ENCODE measurements around the gene GPN3. TPM values are rescaled to one million over a fixed set of nuclear protein-coding genes. Genes with fewer than 3 reads are reported as not detected.

Gene GPN3
- total and polyA plus RNA-seq, 2 of the 4 experiments (the other 2 are of a cell fraction): 7.7 to 14.9 TPM

DNA sequence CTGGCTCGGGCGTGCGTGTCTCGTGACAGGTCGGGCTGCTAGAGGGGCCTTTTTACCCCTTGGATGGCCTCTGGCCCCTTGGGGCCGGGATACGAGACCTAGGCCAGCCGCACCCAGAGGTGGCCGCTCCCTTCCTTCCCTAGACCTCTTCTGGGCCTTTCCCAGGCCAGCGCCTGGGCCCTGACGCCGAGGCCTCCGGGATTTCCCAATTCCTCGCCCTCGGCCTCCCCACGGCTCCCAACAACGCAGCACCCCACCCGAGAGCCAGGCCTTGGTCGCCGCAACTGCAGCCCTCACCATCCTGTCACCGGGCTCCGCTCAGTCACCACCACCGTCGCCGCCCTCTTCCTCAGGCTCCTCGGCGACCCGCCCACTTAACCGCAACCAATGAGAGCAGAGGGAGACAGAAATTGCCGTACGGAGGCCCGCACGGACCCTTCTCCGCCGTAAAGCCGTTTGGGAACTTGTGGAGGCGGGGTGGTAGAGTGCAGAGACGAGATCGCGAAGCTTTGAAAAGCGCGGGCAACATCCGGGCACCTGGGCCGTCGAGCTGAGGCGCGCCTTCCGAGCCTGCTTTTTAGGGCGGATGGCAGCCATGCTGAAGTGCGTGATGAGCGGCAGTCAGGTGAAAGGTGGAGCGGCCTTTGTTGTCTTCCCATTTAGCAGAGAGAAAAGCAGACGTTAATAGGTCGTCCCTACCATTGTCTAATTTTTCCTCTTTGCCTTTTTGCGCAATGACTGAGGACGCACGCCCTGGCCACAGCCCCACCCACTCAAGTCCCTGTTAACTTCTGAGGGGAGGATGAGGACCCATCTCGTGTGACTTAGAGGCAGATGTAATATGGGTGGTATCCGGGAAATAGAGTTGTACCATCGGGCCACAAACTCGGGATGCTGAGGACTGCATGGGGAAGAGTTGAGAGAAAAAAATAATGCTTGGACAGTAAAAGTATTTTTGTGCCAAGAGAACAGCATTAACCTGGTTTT, 34.0 kb upstream of the GPN3 start, which contains the start of the genes RAD9B and VPS29:
Gene RAD9B (plus strand): TSS at position 580 of the 987 bp plus-strand sequence. CDS start 7 bp downstream, at position 587.
Gene VPS29 (minus strand): TSS at position 360 of the 987 bp plus-strand sequence. CDS start 60 bp downstream, at position 300.
- CTCF ChIA-PET: interaction anchor here (0.6 to 0.7 kb wide), 2 partner anchors 32 to 41 kb away, joined by 3 to 4 read pairs; no protein-coding TSS in a partner anchor
- peak within 1 kb of the TSS; percentile 43 for H2BK5ac ChIP-seq (ENCODE audit: low read depth, low read length, poor library complexity, severe bottlenecking)
- 8% methylated on average over 28 of the region's 61 CpGs; no CpG with 5 or more reads in 1 of the 2 experiments for WGBS, 2 experiments (ENCODE audit: extremely low coverage in 2 of 2, insufficient read length in 1 of 2)
- peak within 1 kb of the TSS; percentile 73 for H3K9ac ChIP-seq (ENCODE audit: low read depth, low read length)
- H3K36me3 ChIP-seq (ENCODE audit: control insufficient read depth, insufficient read depth, low read length): no peaks in the 10 kb centered on the region
- H3K14ac ChIP-seq (replicated peaks; ENCODE audit: low read depth, low read length): peak within 1 kb of the TSS; percentile 71
- H4K5ac ChIP-seq (ENCODE audit: low read depth, low read length): peak within 1 kb of the TSS; percentile 91
- H3K27me3 ChIP-seq (ENCODE audit: control insufficient read depth, insufficient read depth, low read length): no peaks in the 10 kb centered on the region
- peak within 1 kb of the TSS; percentile 71 for H3K27ac ChIP-seq (ENCODE audit: insufficient read depth, low read length)
- H2AK9ac ChIP-seq (replicated peaks; ENCODE audit: low read depth, low read length, poor library complexity): peak within 1 kb of the TSS; percentile 91
- peak within 1 kb of the TSS; percentile 30; the same call in 2 of the 3 replicates for H2BK15ac ChIP-seq (ENCODE audit: low read depth, low read length)
- H3K23ac ChIP-seq (ENCODE audit: low read depth, low read length): peak within 1 kb of the TSS; percentile 18
- dilution Hi-C loops (cut with HindIII; ENCODE audit: low sequenced_read_pairs, unreplicated experiment) (no loop called here), in situ Hi-C loops (cut with MboI; ENCODE audit: low sequenced_read_pairs) (no loop called here), intact Hi-C loops (cut with micrococcal nuclease) (loop anchor here (5.0 kb wide), 1 partner anchor 385 kb away; no protein-coding TSS in a partner anchor)
- peak; percentile 99 for ATAC-seq (ENCODE audit: low read depth)
- H2BK20ac ChIP-seq (ENCODE audit: low read depth, low read length): peak within 1 kb of the TSS; percentile 30; the same call in 1 of the 2 replicates
- peaks cover 7 to 20% of the 10 kb centered on the region in 2 experiments; a peak in 2 of 4 replicates for H3K79me1 ChIP-seq (ENCODE audit: low read depth in 1 of 2, low read length in 2 of 2)
- no peaks in the 10 kb centered on the region for H3K9me3 ChIP-seq (ENCODE audit: control insufficient read depth, insufficient read depth, low read length)
- H2BK120ac ChIP-seq (ENCODE audit: low read depth, low read length): peak within 1 kb of the TSS; percentile 70; the same call in 1 of the 2 replicates
- peak within 1 kb of the TSS; percentile 93 for H2AFZ ChIP-seq (replicated peaks; ENCODE audit: low read length, poor library complexity)
- peak within 1 kb of the TSS; percentile 77 for H3K4me3 ChIP-seq (ENCODE audit: insufficient read depth, low read depth, low read length)
- peaks cover 2% of the 10 kb centered on the region for H4K20me1 ChIP-seq (ENCODE audit: insufficient read depth, low read length)
- POLR2A ChIA-PET (ENCODE audit: unreplicated experiment): interaction anchor here (0.6 kb wide), 1 partner anchor 21 kb away, joined by 3 read pairs; no protein-coding TSS in a partner anchor
- no TSS peak for BruUV-seq (replicated peaks)
- H3K18ac ChIP-seq (ENCODE audit: low read depth, low read length): peak within 1 kb of the TSS; percentile 18; the same call in 1 of the 2 replicates
- peak within 1 kb of the TSS; percentile 95 for H4K8ac ChIP-seq (ENCODE audit: low read depth in 2 of 2, low read length in 2 of 2)
- peaks cover 3% of the 10 kb centered on the region for H3K9me1 ChIP-seq (ENCODE audit: insufficient read depth, low read length)
- peak; percentile 98 for DNase-seq
- H3K4ac ChIP-seq (ENCODE audit: low read depth, low read length): peak within 1 kb of the TSS; percentile 88
- H4K91ac ChIP-seq (ENCODE audit: insufficient read depth, low read depth, low read length): peak within 1 kb of the TSS; percentile 65
- peak within 1 kb of the TSS; percentile 73 for H2AK5ac ChIP-seq (ENCODE audit: low read depth, low read length)
- H3K4me1 ChIP-seq (ENCODE audit: control insufficient read depth, insufficient read depth, low read length): no peaks in the 10 kb centered on the region
- H3K56ac ChIP-seq (ENCODE audit: extremely low read depth, insufficient read depth, low read length): peak within 1 kb of the TSS; percentile 56; the same call in 1 of the 2 replicates
- H3K4me2 ChIP-seq (ENCODE audit: low read depth, low read length): peak within 1 kb of the TSS; percentile 82
- TF ChIP-seq, protein P1, sequence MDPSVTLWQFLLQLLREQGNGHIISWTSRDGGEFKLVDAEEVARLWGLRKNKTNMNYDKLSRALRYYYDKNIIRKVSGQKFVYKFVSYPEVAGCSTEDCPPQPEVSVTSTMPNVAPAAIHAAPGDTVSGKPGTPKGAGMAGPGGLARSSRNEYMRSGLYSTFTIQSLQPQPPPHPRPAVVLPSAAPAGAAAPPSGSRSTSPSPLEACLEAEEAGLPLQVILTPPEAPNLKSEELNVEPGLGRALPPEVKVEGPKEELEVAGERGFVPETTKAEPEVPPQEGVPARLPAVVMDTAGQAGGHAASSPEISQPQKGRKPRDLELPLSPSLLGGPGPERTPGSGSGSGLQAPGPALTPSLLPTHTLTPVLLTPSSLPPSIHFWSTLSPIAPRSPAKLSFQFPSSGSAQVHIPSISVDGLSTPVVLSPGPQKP (IDR thresholded peaks at IDR 0.05; ENCODE audit: borderline replicate concordance, low read depth, low read length): no peak
- TF ChIP-seq RFX5 (IDR thresholded peaks at IDR 0.05; ENCODE audit: low read depth, low read length) (no peak), RCOR1 (IDR thresholded peaks at IDR 0.05; ENCODE audit: insufficient replicate concordance, low read length) (no peak), CHD1 (IDR thresholded peaks at IDR 0.05; ENCODE audit: low read depth, low read length) (0 out of 2 replicates have a peak, but pooled peaks have one; percentile 57), MAZ (IDR thresholded peaks at IDR 0.05; ENCODE audit: borderline replicate concordance, low read depth, low read length) (peak; percentile 75; the same call in 1 of the 2 replicates), CEBPB (IDR thresholded peaks at IDR 0.05; ENCODE audit: low read depth, low read length) (peak; percentile 65), FOS (IDR thresholded peaks at IDR 0.05; ENCODE audit: low read depth, low read length) (0 out of 2 replicates have a peak, but pooled peaks have one; percentile 17), BHLHE40 (IDR thresholded peaks at IDR 0.05; ENCODE audit: low read depth, low read length) (peak; percentile 20; the same call in 1 of the 2 replicates), POLR2A (IDR thresholded peaks at IDR 0.05; ENCODE audit: low read depth, low read length) (peak; percentile 87), MAFK (IDR thresholded peaks at IDR 0.05; ENCODE audit: low read depth, low read length) (no peak), NFE2L2 (IDR thresholded peaks at IDR 0.05; ENCODE audit: low read depth, low read length) (no peak), MXI1 (IDR thresholded peaks at IDR 0.05; ENCODE audit: borderline replicate concordance, low read depth, low read length) (peak; percentile 82), SMC3 (IDR thresholded peaks at IDR 0.05; ENCODE audit: low read depth, low read length) (no peak; the same call in 1 of the 2 replicates)
- TF ChIP-seq, protein P2, sequence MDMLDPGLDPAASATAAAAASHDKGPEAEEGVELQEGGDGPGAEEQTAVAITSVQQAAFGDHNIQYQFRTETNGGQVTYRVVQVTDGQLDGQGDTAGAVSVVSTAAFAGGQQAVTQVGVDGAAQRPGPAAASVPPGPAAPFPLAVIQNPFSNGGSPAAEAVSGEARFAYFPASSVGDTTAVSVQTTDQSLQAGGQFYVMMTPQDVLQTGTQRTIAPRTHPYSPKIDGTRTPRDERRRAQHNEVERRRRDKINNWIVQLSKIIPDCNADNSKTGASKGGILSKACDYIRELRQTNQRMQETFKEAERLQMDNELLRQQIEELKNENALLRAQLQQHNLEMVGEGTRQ (IDR thresholded peaks at IDR 0.05; ENCODE audit: low read depth, low read length): peak; percentile 27; the same call in 1 of the 2 replicates

All from IMR-90 (cell line).